Fibroblast of skin of right biceps (primary cell): ENCODE measurements around the gene PLD5.

Experiments
- DNase-seq: peaks from one replicate; pipeline ENCODE4 v3.0.0-alpha.2; 2013

PLD5 gene

DNA sequence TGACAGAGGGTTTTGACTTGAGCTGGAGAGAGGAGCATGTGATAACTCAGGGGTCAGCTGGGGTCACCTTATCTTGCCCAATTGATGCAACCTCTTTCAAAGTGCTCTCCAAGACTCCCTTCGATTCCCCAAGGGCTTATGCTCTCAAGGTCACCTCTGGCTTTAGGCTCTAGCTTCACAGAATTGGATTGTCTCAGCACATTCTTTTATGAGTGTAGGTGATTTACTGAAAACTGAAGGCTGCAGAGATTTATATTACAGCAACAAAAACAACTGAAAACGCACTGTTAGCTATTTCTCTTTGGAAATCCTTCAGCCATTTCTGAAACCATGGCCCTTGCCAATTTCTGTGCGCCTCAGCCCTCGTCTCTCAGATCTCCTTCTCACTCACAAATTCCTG lies 491.1 kb downstream of the PLD5 start:
- DNase-seq = no peak
